GM21515 (cell line): ENCODE data around the gene COTL1.
A peak's percentile ranks its signal among the peaks of the same experiment; 100 is the strongest.
"Not testable (repeated sequence)": the region's sequence is repeated elsewhere in the genome, so short reads cannot be mapped to it uniquely, and the experiment has no call there.

Experiments
- ATAC-seq: cut with Tn5 transposase; IDR thresholded peaks from one replicate; pipeline ENCODE4 v1.9.1; 2021; ENCODE audit not compliant: unreplicated experiment

The COTL1 gene

DNA sequence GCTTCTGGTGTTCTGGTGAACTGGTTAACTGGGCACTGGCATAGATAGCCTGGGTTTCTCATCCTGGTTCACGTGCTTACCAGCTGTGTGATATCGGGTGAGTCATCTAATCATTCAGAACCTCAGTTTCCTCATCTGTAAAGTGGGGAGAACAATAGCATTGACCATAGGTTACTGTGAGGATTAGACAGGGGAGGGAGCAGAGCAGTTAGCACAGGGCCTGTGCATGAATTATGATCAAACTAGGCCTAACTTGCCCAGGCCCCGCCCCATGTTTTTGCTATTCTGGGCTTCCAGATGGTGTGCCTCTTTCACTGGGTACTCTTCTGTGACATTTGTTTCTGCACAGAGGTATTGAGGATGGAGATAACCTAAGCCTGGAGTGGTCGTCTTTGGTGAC is 25.8 kb upstream of the COTL1 start:
- no peak for ATAC-seq

DNA sequence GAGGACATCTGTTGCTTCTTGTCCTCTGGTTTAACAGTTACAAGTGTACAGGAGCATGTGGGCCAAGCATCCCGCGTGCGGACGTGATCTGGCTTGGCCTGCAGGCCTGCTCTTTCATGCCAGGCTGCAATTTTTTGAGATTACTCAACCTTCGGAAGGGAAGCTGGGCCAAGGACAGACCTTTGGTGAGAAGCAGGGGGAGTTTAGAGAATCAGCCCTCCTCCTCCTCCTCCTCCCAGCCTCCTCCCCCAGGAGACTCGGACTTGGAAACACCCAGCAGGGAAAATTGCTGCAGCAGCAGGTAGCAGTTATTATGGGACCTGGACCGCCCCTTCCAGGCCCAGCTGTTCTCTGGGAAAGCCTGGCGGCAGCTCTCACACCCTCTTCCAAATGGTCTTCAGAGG is 25.3 kb upstream of the COTL1 start:
- no peak for ATAC-seq

GRCh38 chr16:84641643-84642358 is 23.9 kb upstream of the COTL1 start:
- no peak for ATAC-seq

- ATAC-seq, result no peak
Observed at GRCh38 chr16:84640145-84640544, 22.3 kb upstream of the COTL1 start.

GRCh38 chr16:84638231-84638806 is 20.4 kb upstream of the COTL1 start:
- no peak for ATAC-seq

DNA sequence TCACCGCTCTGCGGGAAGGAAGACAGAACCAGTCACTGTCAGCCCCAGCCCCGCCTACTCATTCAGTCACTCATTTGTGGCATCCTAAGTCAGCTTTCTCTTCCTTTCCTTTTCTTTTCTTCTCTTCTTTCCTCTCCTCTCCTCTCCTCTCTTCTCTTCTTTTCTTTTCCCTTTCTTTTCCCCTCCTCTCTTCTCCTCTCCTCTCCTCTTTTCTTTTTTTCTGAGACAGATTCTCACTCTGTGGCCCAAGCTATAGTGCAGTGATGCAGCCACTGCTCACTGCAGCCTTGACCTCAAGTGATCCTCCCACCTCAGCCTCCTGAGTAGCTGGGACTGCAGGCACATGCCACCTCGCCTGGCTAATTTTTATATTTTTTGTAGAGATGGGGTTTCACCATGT is 19.8 kb upstream of the COTL1 start:
- ATAC-seq, result no peak

DNA sequence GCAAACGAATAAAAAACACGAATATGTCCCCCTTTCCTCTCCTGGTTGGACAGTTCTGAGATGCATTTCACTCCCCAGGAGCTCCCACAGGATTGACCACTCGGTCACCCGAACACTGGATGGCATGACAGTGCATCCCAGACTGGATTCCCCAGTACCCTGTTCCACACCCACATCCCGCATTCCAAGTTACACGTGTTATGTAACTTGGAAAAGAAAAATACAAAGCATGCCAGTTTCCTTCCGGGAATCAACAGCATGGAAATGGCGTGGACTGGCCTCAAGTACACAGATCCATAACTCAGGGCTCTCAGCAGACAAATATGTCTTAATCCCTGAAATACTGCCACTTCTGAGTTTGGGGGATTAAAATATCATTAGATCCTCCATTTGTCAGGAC is 17.8 kb upstream of the COTL1 start:
- no peak for ATAC-seq

DNA sequence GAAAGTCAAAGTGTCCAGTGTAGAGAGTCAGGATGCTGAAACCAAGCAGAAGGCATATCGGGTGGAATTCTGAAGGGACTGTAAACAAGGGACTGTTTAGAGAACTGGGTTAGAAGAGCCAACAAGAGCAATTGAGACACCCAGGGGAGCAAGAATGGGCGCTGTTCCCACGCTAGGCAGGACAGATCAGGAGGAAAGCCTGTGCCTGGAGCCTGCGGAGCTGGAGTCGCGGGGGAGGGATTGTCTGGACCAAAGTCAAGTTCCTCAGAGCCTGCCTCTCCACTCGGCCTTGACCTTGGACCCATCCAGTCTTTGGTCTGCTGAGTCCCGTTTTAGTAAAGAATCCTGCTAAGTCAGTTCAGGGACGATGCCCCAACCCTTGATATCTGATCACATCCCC is 15.7 kb upstream of the COTL1 start:
- ATAC-seq, result no peak

GRCh38 chr16:84632862-84633261 is 15.0 kb upstream of the COTL1 start:
- ATAC-seq, result not testable (repeated sequence)

GRCh38 chr16:84631886-84632285 is 14.0 kb upstream of the COTL1 start:
- no peak for ATAC-seq

- ATAC-seq, result no peak
Observed at GRCh38 chr16:84631153-84631466, 13.2 kb upstream of the COTL1 start.

DNA sequence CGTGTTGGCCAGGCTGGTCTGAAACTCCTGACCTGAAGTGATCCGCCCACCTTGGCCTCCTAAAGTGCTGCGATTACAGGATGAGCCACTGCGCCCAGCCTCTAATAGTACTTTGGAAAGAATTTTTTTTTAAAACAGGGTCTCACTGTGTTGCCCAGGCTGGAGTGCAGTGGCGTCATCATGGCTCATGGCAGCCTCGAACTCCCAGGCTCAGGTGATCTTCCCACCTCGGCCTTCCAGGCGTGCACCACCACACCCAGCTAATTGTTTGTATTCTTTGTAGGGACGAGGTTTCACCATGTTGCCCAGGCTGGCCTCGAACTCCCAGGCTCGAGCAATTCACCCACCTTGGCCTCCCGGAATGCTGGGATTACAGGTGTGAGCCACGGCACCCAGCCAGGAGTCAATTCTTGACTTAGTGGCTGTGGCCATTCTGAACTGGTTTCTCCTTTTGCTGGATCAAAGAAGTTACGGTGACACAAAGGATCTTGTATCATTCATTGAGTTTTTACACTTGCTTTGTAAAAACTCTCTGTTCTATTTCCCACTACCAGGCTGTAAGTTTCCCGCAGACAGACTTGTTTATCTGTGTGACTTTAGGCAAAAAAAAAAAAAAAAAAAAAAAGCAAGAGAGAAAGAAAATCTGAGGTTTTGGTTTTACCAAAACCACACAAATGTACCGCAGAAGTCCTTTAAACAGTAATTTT is 12.7 kb upstream of the COTL1 start:
- no peak for ATAC-seq

GRCh38 chr16:84630009-84630408 is 12.1 kb upstream of the COTL1 start:
- no peak for ATAC-seq

- no peak for ATAC-seq
Observed at GRCh38 chr16:84629580-84629979, 11.7 kb upstream of the COTL1 start.

GRCh38 chr16:84628226-84628731 is 10.4 kb upstream of the COTL1 start:
- no peak for ATAC-seq

- no peak for ATAC-seq
Observed at GRCh38 chr16:84625556-84625955, 7.7 kb upstream of the COTL1 start.

DNA sequence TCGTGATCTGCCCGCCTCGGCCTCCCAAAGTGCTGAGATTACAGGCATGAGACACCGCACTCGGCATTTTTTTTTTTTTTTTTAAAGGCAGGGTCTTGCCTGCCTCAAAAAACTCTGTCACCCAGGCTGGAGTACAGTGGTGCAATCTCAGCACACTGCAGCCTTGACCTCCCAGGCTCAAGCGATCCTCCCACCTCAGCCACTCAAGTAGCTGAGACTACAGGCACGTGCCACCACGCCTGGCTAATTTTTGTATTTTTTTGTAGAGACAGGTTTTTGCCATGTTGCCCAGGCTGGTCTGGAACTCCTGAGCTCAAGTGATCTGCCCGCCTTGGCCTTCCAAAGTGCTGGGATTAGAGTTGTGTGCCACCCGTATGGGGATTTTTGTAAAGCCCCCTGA is 3.0 kb upstream of the COTL1 start:
- ATAC-seq, result not testable (repeated sequence)

- no peak for ATAC-seq
Observed at GRCh38 chr16:84618581-84619460, 943 bp upstream of the COTL1 start.

GRCh38 chr16:84617041-84617790 is 662 bp downstream of the COTL1 start:
- ATAC-seq, result peak; percentile 37

- no peak for ATAC-seq
Observed at GRCh38 chr16:84616515-84616914, 1.4 kb downstream of the COTL1 start.
